HCT116 (cell line): ENCODE data around the gene ERCC5. TPM values are rescaled to one million over a fixed set of nuclear protein-coding genes. Genes with fewer than 3 reads are reported as not detected.

Experiments
- ATAC-seq: fragments of 200-7000 bp; cut with Tn5 transposase; 2 replicates; pipeline ENCODE4 v1.9.1; 2020; ENCODE audit warnings: mild to moderate bottlenecking, moderate library complexity
- BruUV-seq: library from RNA; stranded (reverse); fragments of 400-500 nt; replicated peaks from 2 replicates; lab custom pipeline; 2021; lab: Mats Ljungman, UMichigan
- CTCF ChIA-PET: fragments of 300-600 bp; sonication (Branson Sonifier 250); formaldehyde crosslinking; loops from one replicate; lab custom pipeline; 2021; ENCODE audit warnings: antibody characterized with exemption; lab: Charles Lee
- POLR2A ChIA-PET: fragments of 300-600, 350-600 bp; sonication (Branson Sonifier 250); formaldehyde crosslinking; loops from one replicate; lab custom pipeline; 2021; ENCODE audit warnings: antibody characterized with exemption; lab: Charles Lee
- RAD21 ChIA-PET, 2 experiments: fragments of 300-600 bp; sonication (Branson Sonifier 250); formaldehyde crosslinking; loops; one replicate each; lab custom pipeline; 2023; ENCODE audit warnings: low total read pairs in 2 of 2; ENCODE audit not compliant: uncharacterized antibody in 2 of 2, unreplicated experiment in 2 of 2, low non-redundant PET in 1 of 2; lab: Charles Lee
- DNase-seq: peaks from one replicate; pipeline ENCODE4 v3.0.0-alpha.2; 2010; ENCODE audit warnings: low read depth, low spot score
- H2AFZ ChIP-seq: fragments of 200-600 bp; shearing (Covaris generic), sonication (generic); 2 replicates; pipeline ENCODE4 v1.6.1; 2017; ENCODE audit warnings: low read depth, mixed run types, mixed read lengths, antibody characterized with exemption, low read length; ENCODE audit not compliant: poor library complexity, severe bottlenecking
- H3K27ac ChIP-seq: 2 replicates; pipeline ENCODE4 v1.5.1; 2012; ENCODE audit warnings: low read depth, low read length
- H3K27me3 ChIP-seq: fragments of 200-600 bp; sonication (generic); 2 replicates; pipeline ENCODE4 v1.6.1; 2016; ENCODE audit warnings: mixed run types, low read length, mixed read lengths; ENCODE audit not compliant: insufficient read depth
- H3K36me3 ChIP-seq, 2 experiments: fragments of 200-500 bp in 1 of 2; fragments of 200-600 bp in 1 of 2; sonication (Bioruptor generic) in 1 of 2; sonication (generic) in 1 of 2; 2 replicates each; pipeline versions ENCODE4 v1.5.1 to v1.6.1; 2014 to 2016; ENCODE audit warnings: low read length in 2 of 2, inconsistent platforms in 1 of 2, mixed read lengths in 1 of 2, mixed run types in 1 of 2; ENCODE audit not compliant: insufficient read depth in 2 of 2, control insufficient read depth in 1 of 2
- H3K4me1 ChIP-seq, 2 experiments: fragments of 200-600 bp in 1 of 2; sonication (generic) in 1 of 2; 2 replicates each; pipeline versions ENCODE4 v1.5.1 to v1.6.1; 2012 to 2017; ENCODE audit warnings: low read length in 2 of 2, inconsistent platforms in 1 of 2, mild to moderate bottlenecking in 1 of 2, mixed read lengths in 1 of 2, mixed run types in 1 of 2, moderate library complexity in 1 of 2; ENCODE audit not compliant: insufficient read depth in 2 of 2, control insufficient read depth in 1 of 2
- H3K4me2 ChIP-seq: fragments of 200-600 bp; sonication (generic); 2 replicates; pipeline ENCODE4 v1.6.1; 2017; ENCODE audit warnings: mixed run types, low read length, mixed read lengths
- H3K4me3 ChIP-seq, 2 experiments: fragments of 200-600 bp in 1 of 2; sonication (generic) in 1 of 2; replicated peaks in 1 of 2; 2 replicates each; pipeline ENCODE4 v1.5.1; 2011 to 2016; ENCODE audit warnings: low read length in 2 of 2, control low read depth in 1 of 2, low read depth in 1 of 2, mild to moderate bottlenecking in 1 of 2, mixed read lengths in 1 of 2, mixed run types in 1 of 2
- H3K79me2 ChIP-seq: fragments of 200-600 bp; sonication (generic); 2 replicates; pipeline ENCODE4 v1.6.1; 2017; ENCODE audit warnings: mild to moderate bottlenecking, mixed run types, low read length, moderate library complexity, mixed read lengths; ENCODE audit not compliant: insufficient read depth
- H3K9ac ChIP-seq: fragments of 200-600 bp; sonication (generic); 2 replicates; pipeline ENCODE4 v1.6.1; 2016; ENCODE audit warnings: low read length, mixed read lengths
- H3K9me2 ChIP-seq: fragments of 200-600 bp; sonication (generic), shearing (Covaris generic); 2 replicates; pipeline ENCODE4 v1.6.1; 2017; ENCODE audit warnings: mixed run types, mild to moderate bottlenecking, moderate library complexity; ENCODE audit not compliant: insufficient read depth
- H3K9me3 ChIP-seq, 2 experiments: fragments of 200-500 bp in 1 of 2; fragments of 200-600 bp in 1 of 2; sonication (Bioruptor generic) in 1 of 2; sonication (generic) in 1 of 2; 2 replicates each; pipeline ENCODE4 v1.6.1; 2014 to 2017; ENCODE audit warnings: low read length in 2 of 2, mixed read lengths in 2 of 2, inconsistent platforms in 1 of 2, low read depth in 1 of 2, mild to moderate bottlenecking in 1 of 2, mixed run types in 1 of 2, moderate library complexity in 1 of 2; ENCODE audit not compliant: control insufficient read depth in 1 of 2, insufficient read depth in 1 of 2
- H4K20me1 ChIP-seq: fragments of 200-600 bp; sonication (generic), shearing (Covaris generic); 2 replicates; pipeline ENCODE4 v1.6.1; 2017; ENCODE audit warnings: mixed run types, mild to moderate bottlenecking, moderate library complexity; ENCODE audit not compliant: insufficient read depth
- CBX3 ChIP-seq: IDR thresholded peaks from 2 replicates; pipeline ENCODE4 v1.6.1; 2012; ENCODE audit warnings: low read depth
- CEBPB ChIP-seq: IDR thresholded peaks from 2 replicates; pipeline ENCODE4 v1.6.1; 2012; ENCODE audit warnings: low read depth
- CTCF ChIP-seq, 3 experiments: fragments of 200-600 bp in 1 of 3; sonication (generic) in 1 of 3; IDR thresholded peaks in 2 of 3; conservative IDR thresholded peaks in 1 of 3; 2 replicates each; pipeline ENCODE4 v1.5.1; 2012 to 2017; ENCODE audit warnings: low read depth in 2 of 3, low read length in 2 of 3, antibody characterized with exemption in 1 of 3, borderline replicate concordance in 1 of 3, control low read depth in 1 of 3, mild to moderate bottlenecking in 1 of 3, mixed read lengths in 1 of 3, mixed run types in 1 of 3, moderate library complexity in 1 of 3; ENCODE audit not compliant: insufficient read depth in 1 of 3
- ELF1 ChIP-seq: IDR thresholded peaks from 2 replicates; pipeline ENCODE4 v1.6.1; 2012; ENCODE audit warnings: low read depth, borderline replicate concordance
- RAD21 ChIP-seq: IDR thresholded peaks from 2 replicates; pipeline ENCODE4 v1.6.1; 2012; ENCODE audit warnings: low read depth, mild to moderate bottlenecking
- SRF ChIP-seq: IDR thresholded peaks from 2 replicates; pipeline ENCODE4 v1.6.1; 2012; ENCODE audit warnings: low read depth
- ZBTB33 ChIP-seq: IDR thresholded peaks from 2 replicates; pipeline ENCODE4 v1.6.1; 2011; ENCODE audit warnings: mild to moderate bottlenecking, low read length, moderate library complexity; ENCODE audit not compliant: insufficient replicate concordance; ENCODE audit errors: extremely low read depth
- ZFX ChIP-seq: fragments of 450-650 bp; IDR thresholded peaks from 2 replicates; pipeline ENCODE4 v1.6.1; 2017
- intact Hi-C: fragments of 100-400 bp; cut with micrococcal nuclease; formaldehyde crosslinking; loops from 2 replicates; pipeline ENCODE4 v1.10.0; 2022
- total RNA-seq: library from RNA; stranded (reverse); gene quantifications from one replicate; pipeline ENCODE4 v1.2.1, GENCODE V29; 2021; ENCODE audit not compliant: unreplicated experiment

The ERCC5 gene
- total RNA-seq, 1 experiment from 2014 or later, result 25.6 TPM

- ChIA-PET CTCF (no interaction called here), RAD21 (no interaction called here), POLR2A (no interaction called here)
- BruUV-seq, result no TSS peak
- Histone ChIP-seq H3K9ac (no peak overlapping the region), H3K9me2 (no peaks in the 10 kb centered on the region), H3K79me2 (no peaks in the 10 kb centered on the region), H4K20me1 (no peaks in the 10 kb centered on the region), H3K36me3 (no peaks in the 10 kb centered on the region), H3K4me1 (no peaks in the 10 kb centered on the region), H3K27me3 (no peaks in the 10 kb centered on the region), H3K4me2 (no peak overlapping the region), H2AFZ (no peak overlapping the region), H3K4me3 (no peak overlapping the region), H3K27ac (no peak overlapping the region), H3K9me3 (no peaks in the 10 kb centered on the region)
- TF ChIP-seq ZBTB33, result no peak
- intact Hi-C loops, result no loop called here
- DNase-seq, result no peak
- ATAC-seq, result peak; percentile 44; the same call in 1 of the 2 replicates
Observed at GRCh38 chr13:102902789-102903347, 57.0 kb downstream of the ERCC5 start.

DNA sequence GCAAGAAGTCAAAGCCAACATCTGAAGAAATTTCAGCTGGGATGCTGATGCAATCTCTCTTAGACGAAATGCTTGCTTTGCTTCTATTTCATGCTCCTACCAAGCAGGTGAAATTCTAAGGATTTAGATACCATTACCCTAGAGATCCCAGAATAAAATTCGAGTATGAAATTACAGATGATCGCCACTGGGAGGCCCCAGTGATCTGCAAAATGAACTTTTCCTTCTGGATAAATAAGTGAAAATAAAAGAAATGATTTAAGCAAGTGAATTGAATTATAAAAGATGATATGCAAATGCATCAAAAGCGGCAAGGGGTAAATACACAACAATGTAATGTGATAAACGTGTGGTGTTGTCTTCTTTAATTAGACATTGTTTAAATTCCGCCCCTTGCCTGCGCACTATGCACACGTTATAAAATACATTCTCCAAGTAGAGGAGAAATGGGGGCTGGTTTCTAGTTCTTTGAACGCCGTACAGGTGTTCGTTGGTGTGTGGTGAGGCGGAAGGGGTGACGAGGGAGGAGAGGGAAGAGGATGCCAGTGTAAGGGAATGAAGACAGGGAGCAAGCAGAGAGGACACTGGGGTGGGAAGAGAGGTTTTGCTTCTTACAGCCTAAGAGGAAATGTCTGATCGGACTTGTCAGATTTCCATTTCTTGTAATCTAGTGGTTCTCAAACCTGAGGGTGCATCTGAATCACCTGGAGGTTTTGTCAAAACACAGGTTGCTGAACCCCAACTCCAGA lies 58.0 kb downstream of the ERCC5 start:
- H4K20me1 ChIP-seq, result no peaks in the 10 kb centered on the region
- H3K27me3 ChIP-seq, result no peaks in the 10 kb centered on the region
- ATAC-seq (peak; percentile 77), DNase-seq (no peak)
- intact Hi-C loops, result no loop called here
- no peak overlapping the region for H3K4me2 ChIP-seq
- ChIA-PET CTCF (no interaction called here), POLR2A (no interaction called here), RAD21 (no interaction called here)
- no peak overlapping the region for H2AFZ ChIP-seq
- no peaks in the 10 kb centered on the region for H3K4me1 ChIP-seq
- no peak overlapping the region for H3K27ac ChIP-seq
- no peaks in the 10 kb centered on the region for H3K9me3 ChIP-seq
- BruUV-seq, result no TSS peak
- H3K9ac ChIP-seq, result no peak overlapping the region
- no peaks in the 10 kb centered on the region for H3K36me3 ChIP-seq
- H3K79me2 ChIP-seq, result no peaks in the 10 kb centered on the region
- TF ChIP-seq ZFX (no peak), CTCF (IDR thresholded peaks at IDR 0.05 in 2 of 3, conservative IDR thresholded peaks at IDR 0.05 in 1 of 3; ENCODE audit: borderline replicate concordance in 1 of 3, insufficient read depth in 1 of 3, low read depth in 2 of 3, low read length in 2 of 3) (peak; percentile 16 to 68 (median 35); a peak in 3 of 6 replicates), CBX3 (no peak), SRF (no peak), ELF1 (no peak), RAD21 (peak; percentile 57), CEBPB (no peak), ZBTB33 (no peak)
- H3K4me3 ChIP-seq, result no peak overlapping the region
- H3K9me2 ChIP-seq, result no peaks in the 10 kb centered on the region
